ENCODE measurements around the gene CLPSL2.

GRCh38 chr6:35788423-35788982, 12.1 kb downstream of the CLPSL2 start:
- TF ChIP-seq CTCF (conservative IDR thresholded peaks at IDR 0.05 in 1 of 2, IDR thresholded peaks at IDR 0.05 in 1 of 2; ENCODE audit: extremely low read depth in 1 of 2, insufficient read depth in 1 of 2, low read depth in 1 of 2, low read length in 2 of 2) (no peak), EZH2 (IDR thresholded peaks at IDR 0.05; ENCODE audit: borderline replicate concordance, low read length) (no peak)

All from mammary epithelial cell (primary cell).